HEK293T (cell line): ENCODE measurements around the gene SLC24A4.
A peak's percentile ranks its signal among the peaks of the same experiment; 100 is the strongest.

ENCODE experiments used
- CTCF ChIA-PET: fragments of 350-600 bp; formaldehyde crosslinking; extraction: SDS; loops from one replicate; lab custom pipeline; 2021; ENCODE audit warnings: antibody characterized with exemption, inconsistent platforms; lab: Yijun Ruan, JAX
- POLR2A ChIA-PET: fragments of 350-600 bp; formaldehyde crosslinking; extraction: SDS; loops from one replicate; lab custom pipeline; 2020; ENCODE audit warnings: antibody characterized with exemption, inconsistent platforms; lab: Yijun Ruan, JAX
- DNase-seq: peaks from one replicate; pipeline ENCODE4 v3.0.0; 2012; ENCODE audit warnings: mixed read lengths; ENCODE audit errors: extremely low spot score
- ARNT ChIP-seq: fragments of 450-650 bp; IDR thresholded peaks from 2 replicates; pipeline ENCODE4 v1.6.1; 2017; ENCODE audit warnings: mild to moderate bottlenecking
- BHLHE40 ChIP-seq: fragments of 450-650 bp; IDR thresholded peaks from 2 replicates; pipeline ENCODE4 v1.6.1; 2016; ENCODE audit warnings: mild to moderate bottlenecking, moderate library complexity, borderline replicate concordance
- CTBP1 ChIP-seq: fragments of 450-650 bp; IDR thresholded peaks from 2 replicates; pipeline ENCODE4 v1.6.1; 2016; ENCODE audit warnings: borderline replicate concordance
- ELF4 ChIP-seq: fragments of 450-650 bp; IDR thresholded peaks from 2 replicates; pipeline ENCODE4 v1.6.1; 2017; ENCODE audit warnings: antibody characterized with exemption
- FOXA1 ChIP-seq: fragments of 450-650 bp; IDR thresholded peaks from 2 replicates; pipeline ENCODE4 v1.6.1; 2016; ENCODE audit warnings: mild to moderate bottlenecking
- FOXK2 ChIP-seq: fragments of 450-650 bp; IDR thresholded peaks from 2 replicates; pipeline ENCODE4 v1.6.1; 2016; ENCODE audit warnings: mild to moderate bottlenecking
- FOXM1 ChIP-seq: fragments of 450-650 bp; IDR thresholded peaks from 2 replicates; pipeline ENCODE4 v1.6.1; 2017; ENCODE audit warnings: mild to moderate bottlenecking, borderline replicate concordance
- HDGF ChIP-seq: fragments of 450-650 bp; IDR thresholded peaks from 2 replicates; pipeline ENCODE4 v1.6.1; 2017; ENCODE audit warnings: antibody characterized with exemption, borderline replicate concordance
- L3MBTL2 ChIP-seq: fragments of 450-650 bp; conservative IDR thresholded peaks from 2 replicates; pipeline ENCODE4 v1.6.1; 2016; ENCODE audit warnings: mild to moderate bottlenecking
- LEF1 ChIP-seq: fragments of 450-650 bp; IDR thresholded peaks from 2 replicates; pipeline ENCODE4 v1.6.1; 2017; ENCODE audit warnings: mild to moderate bottlenecking, borderline replicate concordance
- NFRKB ChIP-seq: fragments of 450-650 bp; IDR thresholded peaks from 2 replicates; pipeline ENCODE4 v1.6.1; 2016; ENCODE audit warnings: mild to moderate bottlenecking, moderate library complexity
- SP1 ChIP-seq: fragments of 450-650 bp; IDR thresholded peaks from 2 replicates; pipeline ENCODE4 v1.6.1; 2017
- SUZ12 ChIP-seq: fragments of 450-650 bp; IDR thresholded peaks from 2 replicates; pipeline ENCODE4 v1.6.1; 2016; ENCODE audit warnings: mild to moderate bottlenecking
- TARDBP ChIP-seq: fragments of 450-650 bp; IDR thresholded peaks from 2 replicates; pipeline ENCODE4 v1.6.1; 2016
- ZNF384 ChIP-seq: fragments of 450-650 bp; IDR thresholded peaks from 2 replicates; pipeline ENCODE4 v1.6.1; 2016
- TF ChIP-seq, protein P1 (sequence below): fragments of 450-650 bp; IDR thresholded peaks from 2 replicates; pipeline ENCODE4 v1.6.1; 2016

The SLC24A4 gene

DNA sequence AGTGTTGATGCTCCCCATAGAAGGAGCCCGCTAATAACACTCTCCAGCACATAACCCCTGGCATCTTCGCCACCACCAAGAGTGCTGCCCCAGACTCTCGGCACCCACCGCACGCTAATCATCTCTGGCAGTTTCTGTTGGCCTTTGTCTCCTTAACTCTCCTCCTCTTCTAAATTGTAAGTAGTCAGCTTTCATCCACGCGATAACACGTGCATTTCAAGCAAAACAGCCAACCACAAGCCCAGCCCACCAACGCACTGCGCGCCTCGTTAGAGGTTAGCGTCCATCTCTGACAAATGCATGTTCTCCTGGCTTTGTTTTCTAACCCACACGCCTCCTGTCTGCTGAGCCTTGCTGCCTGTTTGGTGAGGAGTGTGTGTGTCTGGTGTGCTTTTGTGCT lies 129.5 kb downstream of the SLC24A4 start:
- ChIA-PET CTCF (no interaction called here), POLR2A (no interaction called here)
- TF ChIP-seq FOXK2 (no peak), CTBP1 (no peak), LEF1 (no peak), SP1 (no peak), FOXA1 (no peak), SUZ12 (no peak)
- no peak for DNase-seq

DNA sequence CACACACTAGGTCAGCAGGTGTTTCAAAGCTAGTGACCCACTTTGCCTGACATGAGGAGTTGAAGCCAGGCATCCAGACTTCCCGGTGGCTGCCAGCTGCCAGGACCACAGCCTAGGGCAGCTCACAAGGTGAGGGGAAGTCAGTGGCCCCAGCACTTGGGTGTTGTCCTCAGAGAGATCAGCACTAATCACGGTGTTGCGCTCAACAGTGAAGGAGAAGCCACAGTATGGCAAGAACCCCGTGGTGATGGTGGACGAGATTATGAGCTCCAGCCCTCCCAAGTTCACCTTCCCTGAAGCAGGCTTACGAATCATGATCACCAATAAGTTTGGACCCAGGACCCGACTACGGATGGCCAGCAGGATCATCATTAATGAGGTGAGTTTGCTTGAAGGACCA lies 130.7 kb downstream of the SLC24A4 start:
- POLR2A ChIA-PET, result no interaction called here
- DNase-seq, result no peak
- CTCF ChIA-PET, result no interaction called here
- TF ChIP-seq NFRKB (no peak), SUZ12 (no peak), BHLHE40 (no peak), FOXK2 (no peak), CTBP1 (no peak), ARNT (no peak), FOXM1 (no peak), LEF1 (no peak), L3MBTL2 (no peak), FOXA1 (no peak), ZNF384 (no peak), HDGF (no peak)
- TF ChIP-seq, protein P1, sequence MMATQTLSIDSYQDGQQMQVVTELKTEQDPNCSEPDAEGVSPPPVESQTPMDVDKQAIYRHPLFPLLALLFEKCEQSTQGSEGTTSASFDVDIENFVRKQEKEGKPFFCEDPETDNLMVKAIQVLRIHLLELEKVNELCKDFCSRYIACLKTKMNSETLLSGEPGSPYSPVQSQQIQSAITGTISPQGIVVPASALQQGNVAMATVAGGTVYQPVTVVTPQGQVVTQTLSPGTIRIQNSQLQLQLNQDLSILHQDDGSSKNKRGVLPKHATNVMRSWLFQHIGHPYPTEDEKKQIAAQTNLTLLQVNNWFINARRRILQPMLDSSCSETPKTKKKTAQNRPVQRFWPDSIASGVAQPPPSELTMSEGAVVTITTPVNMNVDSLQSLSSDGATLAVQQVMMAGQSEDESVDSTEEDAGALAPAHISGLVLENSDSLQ, result no peak

DNA sequence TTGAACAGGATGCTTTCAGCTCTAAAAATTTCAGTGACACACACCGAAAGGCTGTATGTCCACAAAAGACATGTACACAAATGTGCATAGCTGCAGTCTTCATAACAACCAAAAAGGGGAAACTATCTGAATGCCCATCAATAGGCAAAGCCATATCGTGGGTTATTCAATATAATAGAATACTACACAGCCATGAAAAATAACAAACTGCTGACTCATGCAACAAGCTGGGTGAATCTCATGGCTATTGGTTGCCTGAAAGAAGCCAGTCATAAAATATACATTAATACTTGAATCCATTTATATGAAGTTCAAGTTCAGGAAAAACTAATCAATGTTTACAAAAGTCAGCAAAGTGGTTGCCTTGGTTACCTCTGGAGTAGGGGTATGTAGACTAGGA lies 132.3 kb downstream of the SLC24A4 start:
- no peak for DNase-seq
- CTCF ChIA-PET, result no interaction called here
- POLR2A ChIA-PET, result no interaction called here

DNA sequence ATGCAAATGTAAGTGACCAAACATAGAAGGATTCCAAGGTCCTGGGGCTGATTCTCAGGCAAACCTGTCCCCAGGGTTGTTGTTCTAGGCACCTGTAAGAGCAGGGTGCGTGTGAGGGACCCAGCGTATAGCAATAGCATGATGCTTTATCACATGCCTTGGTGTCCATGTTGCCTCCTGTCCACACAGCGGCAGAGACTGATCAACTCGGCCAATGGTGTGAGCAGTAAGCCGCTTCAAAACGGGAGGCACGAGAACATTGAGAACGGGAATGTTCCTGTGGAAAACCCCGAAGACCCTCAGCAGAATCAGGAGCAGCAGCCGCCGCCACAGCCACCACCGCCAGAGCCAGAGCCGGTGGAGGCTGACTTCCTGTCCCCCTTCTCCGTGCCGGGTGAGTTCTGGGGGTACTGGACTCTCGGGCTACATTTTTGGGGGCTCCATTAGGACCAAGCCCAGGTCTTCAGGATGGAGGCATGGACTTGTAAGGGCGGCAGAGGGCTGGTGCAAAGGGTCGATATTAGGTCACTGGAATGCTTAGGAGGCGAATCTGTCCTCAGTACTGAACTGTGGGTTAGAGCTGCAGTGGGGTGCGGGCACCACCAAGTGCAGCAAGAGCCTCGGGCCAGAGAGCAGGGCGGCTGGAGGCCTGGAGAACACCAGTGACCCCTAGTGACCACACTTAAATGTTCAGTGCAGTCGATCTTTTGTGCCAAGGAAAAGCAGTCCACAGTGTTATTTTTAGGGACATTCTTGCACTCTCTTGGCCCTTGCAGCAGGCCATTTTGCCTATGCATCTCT lies 133.4 kb downstream of the SLC24A4 start:
- CTCF ChIA-PET, result interaction anchor here (0.7 kb wide), 1 partner anchor 14 kb away, joined by 3 read pairs; no protein-coding TSS in a partner anchor
- POLR2A ChIA-PET, result no interaction called here
- no peak for TF ChIP-seq CTBP1
- no peak for TF ChIP-seq NFRKB
- TF ChIP-seq FOXM1, result no peak
- TF ChIP-seq ELF4, result no peak
- TF ChIP-seq SP1, result no peak
- no peak for TF ChIP-seq TARDBP
- no peak for TF ChIP-seq BHLHE40
- TF ChIP-seq, protein P1, result no peak
- peak; percentile 70 for DNase-seq

More for the DNA sequence above, 132.3 kb downstream of the SLC24A4 start:
- TF ChIP-seq FOXM1 (no peak), ELF4 (no peak), ZNF384 (no peak), SUZ12 (no peak), HDGF (no peak), BHLHE40 (no peak), NFRKB (no peak), SP1 (no peak), ARNT (no peak), FOXK2 (no peak), TARDBP (no peak), FOXA1 (no peak), CTBP1 (no peak), L3MBTL2 (no peak), LEF1 (no peak)
- TF ChIP-seq, protein P1, result no peak

DNA sequence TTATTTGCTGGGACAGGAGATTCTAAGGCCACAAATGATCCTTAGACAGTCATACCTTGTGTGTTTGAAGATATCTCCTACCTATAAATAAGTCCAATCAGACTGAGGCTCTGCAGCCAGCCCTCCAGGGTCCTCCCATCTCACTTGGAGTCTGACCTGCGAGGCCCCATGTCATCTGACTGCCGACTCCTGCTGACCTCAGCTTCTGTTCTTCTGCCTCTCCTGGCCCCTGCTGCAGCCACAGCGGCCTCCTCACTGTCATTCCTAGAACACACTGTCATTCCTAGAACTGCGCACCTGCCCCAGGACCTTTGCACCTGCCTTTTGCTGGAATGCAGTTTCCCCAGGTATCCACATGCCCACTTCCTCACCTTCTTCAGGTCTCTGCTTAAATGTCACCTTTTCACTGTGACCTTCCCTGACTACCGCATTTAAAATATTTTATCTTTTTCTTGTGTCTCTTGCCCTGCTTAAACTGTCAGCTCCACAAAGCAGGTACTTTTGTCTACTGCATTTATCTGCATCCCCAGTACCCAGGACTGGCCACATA lies 134.1 kb downstream of the SLC24A4 start:
- CTCF ChIA-PET, result interaction anchor here (0.7 kb wide), 1 partner anchor 15 kb away, joined by 3 read pairs; no protein-coding TSS in a partner anchor
- no peak for DNase-seq
- no peak for TF ChIP-seq FOXK2
- no peak for TF ChIP-seq BHLHE40
- TF ChIP-seq, protein P1, result no peak
- TF ChIP-seq SUZ12, result no peak
- no peak for TF ChIP-seq L3MBTL2
- no peak for TF ChIP-seq CTBP1
- TF ChIP-seq FOXA1, result no peak
- POLR2A ChIA-PET, result no interaction called here
